HS-5 (cell line): ENCODE data around the gene TIMM17A.

ENCODE experiments used
- DNase-seq: peaks from one replicate; pipeline ENCODE4 v3.0.0-alpha.2; 2012; ENCODE audit warnings: low read depth

Gene TIMM17A

DNA sequence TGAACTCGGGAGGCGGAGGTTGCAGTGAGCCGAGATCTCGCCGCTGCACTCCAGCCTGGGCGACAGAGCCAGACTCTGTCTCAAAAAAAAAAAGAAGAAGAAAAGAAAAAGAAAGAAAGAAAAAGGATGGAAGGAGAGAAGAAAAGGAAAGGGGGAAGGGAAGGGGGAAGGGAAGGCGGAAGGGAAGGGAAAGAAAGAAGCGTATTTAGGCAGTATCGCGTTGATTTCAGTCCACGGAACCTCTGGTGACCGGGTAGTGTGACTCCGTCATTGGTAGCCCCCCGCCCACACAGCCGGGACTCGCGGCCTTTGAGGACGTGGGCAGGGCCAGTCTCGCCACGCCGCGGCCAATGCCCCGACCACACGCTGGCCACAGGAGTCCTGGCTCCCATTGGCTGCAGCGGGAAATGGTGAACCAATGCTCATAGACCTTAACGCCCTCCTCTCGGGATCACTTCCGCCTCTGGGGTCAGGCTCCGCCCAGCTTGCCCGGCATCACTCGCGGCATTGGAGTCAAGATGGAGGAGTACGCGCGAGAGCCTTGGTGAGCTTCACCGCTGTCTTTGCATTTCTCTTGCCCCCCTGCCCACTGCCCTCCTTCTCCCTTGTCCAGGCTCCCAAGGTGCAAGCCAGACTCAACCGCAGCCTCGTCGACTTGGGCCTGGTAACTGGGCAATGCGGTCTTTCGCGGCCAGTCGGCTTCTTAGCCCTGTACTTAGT lies at the start of gene TIMM17A:
TIMM17A (plus strand) TSS at position 495 of the 720 bp plus-strand sequence; CDS start at position 519, 24 bp downstream.
- peak; percentile 92 for DNase-seq

DNA sequence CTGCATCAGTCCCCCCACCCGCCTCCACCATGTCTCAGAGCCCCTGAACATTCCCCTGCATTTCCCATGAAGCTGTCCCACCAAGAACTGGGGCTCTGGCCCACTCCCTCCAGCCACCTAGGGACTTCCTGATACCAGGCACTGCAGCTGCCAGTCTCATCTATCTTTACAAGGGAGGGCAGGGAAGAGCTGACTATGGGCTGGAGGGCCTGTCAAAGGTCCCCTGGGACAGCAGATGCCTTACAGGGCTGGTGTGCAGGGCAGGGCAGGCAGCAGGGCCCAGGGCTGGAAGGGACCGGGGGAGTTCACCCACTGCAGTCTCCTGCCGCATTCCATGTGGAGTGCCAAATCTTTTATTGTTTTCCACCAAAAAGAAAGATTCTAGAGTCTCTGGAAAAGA lies 49.0 kb upstream of the TIMM17A start:
- no peak for DNase-seq

DNA sequence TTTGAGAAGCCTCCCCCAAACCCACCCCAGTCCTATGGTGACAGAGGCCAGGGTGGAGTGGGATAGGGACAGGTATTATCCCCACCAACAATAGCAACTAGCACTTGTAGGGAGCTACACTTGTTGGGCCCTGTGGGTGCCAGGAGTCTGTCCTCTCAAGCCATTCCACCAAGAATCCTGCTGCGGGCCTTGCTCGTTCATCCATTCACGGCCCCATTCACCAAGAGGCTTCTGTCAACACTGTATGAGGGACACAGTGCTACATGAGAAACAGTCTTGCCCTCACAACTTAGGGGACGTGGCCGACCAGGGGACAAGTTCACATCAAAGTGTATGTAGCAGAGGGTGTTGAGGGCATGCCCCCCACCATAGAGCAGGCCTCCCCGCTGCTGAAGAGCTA lies 47.7 kb upstream of the TIMM17A start:
- DNase-seq: no peak

DNA sequence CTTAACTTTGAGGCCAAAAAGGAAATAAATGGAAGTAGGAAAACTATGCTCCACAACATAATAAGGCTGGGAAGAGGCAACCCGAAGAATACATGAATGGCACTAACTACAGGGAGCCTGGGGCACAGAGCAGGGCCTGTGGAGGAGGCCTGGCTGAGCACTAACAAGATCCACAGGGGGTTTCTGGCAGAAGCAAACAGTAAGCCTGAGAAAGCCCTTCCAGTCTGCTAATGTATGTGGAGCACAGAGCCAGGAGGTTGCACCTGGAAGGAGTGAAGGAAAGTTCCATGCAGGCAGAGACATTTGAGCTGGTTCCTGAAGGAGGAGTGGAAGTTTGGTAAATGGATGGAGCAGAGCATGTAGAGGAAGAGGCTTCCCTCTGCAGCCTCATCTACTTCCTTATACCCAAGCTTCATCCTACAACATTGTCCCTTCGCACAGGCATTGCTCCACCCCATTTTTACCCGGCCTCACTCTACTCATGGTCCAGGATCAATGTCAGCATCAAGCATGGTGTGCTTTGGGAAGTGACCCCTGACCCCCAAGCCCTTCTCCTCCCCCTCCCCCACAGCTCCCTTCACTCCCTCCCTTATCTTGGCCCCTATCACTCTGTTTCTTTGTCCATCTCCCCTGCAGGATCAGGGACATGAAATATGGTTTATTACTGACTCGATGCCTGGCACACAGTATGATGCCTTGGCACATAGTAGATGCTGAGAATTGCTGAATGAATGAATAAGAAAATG lies 43.3 kb upstream of the TIMM17A start:
- DNase-seq: no peak

DNA sequence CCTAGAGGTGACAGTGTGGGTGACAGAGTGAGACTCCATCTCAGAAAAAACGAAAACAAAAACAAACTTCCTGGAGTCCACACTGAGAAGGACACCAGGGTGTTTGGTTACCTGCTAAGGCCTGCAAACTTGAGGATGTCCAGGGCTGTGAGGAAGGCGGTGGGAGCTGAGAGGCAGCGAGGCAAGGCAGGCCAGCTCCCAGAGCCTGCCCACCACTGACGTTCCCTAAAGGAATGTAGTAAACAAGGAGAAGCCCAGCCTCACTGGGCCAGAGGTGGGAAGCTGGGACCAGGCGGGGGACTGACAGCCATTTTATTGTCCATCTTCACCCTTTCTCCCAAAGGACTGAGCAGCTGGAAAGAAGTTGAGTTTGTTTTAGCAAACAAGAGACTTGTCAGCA lies 42.5 kb upstream of the TIMM17A start:
- DNase-seq: no peak

DNA sequence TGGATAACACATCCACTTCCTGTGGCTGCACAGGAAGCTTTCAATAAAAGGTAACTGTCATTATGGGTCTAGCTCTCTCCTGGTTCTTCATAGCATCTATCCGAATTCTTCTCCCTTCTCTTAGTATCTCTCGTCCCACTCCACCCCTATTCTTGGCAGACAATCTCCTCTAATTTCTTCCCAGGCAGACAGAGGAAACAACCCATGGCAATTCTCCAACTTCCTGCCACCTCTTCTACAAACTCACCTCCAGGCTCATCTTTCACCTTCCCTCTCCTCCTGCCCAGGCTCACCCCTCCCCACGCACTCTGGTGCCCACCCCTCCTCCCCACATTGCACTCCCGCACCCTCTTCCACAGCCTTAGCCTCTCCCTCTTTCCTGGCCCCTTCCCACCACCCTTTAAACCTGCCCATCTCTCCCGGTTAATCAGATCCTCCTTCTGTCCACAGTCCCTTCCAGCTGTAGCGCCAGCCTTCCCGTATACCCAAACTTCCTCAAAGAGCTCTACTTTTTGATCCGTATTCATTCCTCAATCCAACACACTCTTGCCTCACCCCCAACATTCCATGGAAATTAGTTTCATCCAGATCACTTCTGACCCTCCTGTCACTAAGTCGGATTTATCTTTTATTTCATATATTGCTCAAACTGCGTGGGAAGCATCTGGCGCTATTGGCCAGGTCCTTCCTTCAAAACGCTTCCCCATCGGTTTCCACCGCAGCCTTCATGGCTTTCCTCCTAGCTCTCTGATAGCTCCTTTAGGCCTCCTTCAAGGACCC lies 40.7 kb upstream of the TIMM17A start:
- DNase-seq: no peak

DNA sequence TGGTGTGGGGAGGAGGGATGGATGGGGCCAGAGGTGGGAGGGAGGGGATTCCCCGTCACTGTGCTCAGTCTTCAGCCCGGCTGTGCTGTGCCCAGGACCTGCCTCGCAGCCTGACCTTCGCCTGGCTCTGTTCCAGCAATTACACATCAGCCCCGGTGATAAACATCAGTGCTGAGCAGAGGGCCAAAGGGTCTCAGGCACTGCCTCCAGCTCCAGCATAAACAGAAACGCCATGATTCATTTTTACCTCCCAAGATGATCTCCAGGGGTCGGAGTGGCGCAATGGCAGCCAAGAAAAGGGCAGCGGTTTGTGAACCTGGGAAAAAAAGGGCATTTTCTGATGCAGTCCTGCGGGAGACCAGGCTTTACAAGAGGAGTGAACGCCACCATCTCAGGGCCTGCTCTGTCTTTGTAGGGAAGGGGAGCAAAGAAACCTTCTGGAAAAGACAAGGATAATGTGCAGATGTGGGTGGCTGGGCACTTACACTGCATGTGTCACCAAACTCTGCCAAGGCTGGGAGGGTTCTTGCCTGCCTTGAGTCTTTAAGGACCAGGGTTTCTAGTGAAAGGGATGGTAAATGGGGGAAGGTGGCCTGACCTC lies 38.6 kb upstream of the TIMM17A start:
- DNase-seq: peak; percentile 49

DNA sequence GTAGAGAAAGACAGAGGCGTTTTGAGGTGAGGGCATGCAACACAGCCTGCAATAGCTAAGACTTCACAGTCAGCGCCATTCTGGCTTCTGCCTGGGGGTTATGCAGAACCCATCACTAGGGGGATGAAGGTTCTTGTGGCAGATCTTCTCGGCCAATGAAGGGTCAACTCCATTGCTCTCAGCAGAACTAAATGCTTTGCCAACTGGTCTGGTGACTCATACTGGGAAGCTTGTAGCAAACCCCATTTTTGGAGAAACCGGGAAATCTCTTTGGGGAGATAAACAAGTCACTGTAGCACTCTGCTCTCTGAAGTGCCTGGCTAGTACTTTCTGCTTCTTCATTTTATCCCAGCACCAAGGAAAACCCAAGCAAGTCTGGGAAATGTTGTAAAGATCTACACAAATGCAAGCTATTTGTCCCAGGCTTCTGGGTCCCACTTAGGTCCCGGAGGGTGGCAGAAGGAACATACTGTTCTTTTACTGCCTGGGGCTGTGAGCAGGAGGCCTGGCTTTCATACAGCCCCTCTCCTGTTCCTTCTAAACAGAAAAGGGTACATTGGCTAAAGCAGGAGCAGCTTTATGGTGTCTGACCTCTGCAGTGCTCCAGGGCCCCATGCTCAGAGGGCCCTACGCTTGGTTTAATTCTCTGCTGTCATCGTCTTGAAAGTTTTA lies 37.8 kb upstream of the TIMM17A start:
- no peak for DNase-seq

DNA sequence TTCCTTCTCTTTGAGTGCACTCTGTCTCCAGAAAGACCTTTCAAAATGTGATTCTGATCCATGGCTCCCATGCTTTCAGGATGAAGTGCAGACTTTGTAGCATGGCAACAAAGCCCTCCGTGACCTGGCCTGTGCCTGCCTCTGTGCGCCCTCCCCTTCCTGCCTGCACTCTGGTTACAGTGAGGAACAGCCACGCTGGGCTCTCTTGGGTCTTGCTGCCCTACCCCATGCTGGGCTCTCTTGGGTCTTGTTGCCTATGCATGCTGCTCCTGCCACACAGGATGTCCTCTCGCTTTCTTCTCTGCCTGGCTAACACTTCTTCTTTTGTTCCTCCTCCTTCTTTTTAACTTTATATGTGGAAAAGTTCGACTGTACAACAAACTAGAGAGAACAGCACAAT lies 37.0 kb upstream of the TIMM17A start:
- no peak for DNase-seq

DNA sequence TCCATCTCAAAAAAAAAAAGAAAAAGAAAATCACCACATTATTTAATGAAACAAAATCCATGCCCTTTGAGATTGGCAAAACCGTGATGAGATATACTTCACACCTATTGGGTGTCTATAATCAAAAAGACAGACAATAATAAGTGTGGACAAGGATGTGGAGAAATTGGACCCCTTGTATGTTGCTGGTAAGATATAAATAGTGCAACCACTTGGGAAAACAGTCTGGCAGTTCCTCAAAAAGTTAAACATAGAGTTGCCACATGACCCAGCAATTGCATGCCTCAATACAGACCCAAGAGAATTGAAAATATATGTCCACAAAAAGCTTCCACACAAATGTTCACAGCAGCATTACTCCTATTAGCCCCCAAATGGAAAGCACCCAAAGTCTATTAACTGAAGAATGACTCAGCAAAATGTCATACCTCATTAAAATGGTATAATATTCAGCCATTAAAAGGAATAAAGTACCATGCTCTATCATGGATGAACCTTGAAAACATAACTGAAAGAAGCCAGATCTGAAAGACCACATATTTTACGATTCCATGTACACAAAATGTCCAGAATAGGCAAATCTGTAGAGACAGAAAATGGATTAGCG lies 33.2 kb upstream of the TIMM17A start:
- no peak for DNase-seq

DNA sequence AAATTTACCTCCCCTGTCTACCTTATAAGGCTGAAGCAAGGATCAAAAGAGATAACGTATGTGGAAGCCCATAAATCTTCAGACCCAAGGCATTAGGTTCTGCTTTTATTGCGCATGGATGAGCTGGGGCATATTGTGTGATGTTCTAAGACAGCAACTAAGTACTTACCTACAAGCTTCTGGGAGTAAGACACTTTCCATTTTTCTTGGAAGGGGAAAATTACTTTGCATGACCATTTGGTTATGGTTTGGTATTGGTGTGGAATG lies 30.1 kb upstream of the TIMM17A start:
- DNase-seq: no peak

DNA sequence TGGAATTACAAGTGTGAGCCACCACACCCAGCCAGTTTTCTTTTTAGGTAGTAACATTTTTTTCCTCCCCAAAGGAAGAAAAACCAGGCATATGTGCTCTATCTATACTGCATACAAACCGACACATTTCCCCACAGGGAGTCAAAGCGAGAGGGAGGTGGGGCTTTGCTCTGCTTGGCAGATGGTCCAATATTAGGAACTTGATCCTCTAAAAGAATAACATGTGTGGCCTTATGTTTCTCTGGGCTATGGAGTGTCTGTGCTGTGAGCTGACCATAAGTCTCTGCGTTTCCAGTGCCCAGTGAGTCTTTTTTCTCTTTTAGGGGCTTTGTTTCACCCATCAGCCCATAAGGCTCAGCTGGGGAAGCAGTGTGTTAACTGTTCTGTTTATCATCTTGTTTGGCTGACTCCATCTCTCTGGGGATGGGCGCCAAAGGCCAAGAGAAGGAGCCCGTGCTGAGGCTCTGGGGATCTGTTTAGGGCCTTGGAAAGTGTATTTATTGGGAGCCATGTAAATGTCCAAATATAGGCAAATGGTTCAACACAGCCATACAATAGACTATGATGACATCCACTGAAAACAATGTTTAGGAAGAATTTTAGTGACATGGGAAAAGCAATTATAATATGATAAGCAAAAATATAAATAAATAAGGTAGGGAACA lies 29.2 kb upstream of the TIMM17A start:
- DNase-seq: no peak

DNA sequence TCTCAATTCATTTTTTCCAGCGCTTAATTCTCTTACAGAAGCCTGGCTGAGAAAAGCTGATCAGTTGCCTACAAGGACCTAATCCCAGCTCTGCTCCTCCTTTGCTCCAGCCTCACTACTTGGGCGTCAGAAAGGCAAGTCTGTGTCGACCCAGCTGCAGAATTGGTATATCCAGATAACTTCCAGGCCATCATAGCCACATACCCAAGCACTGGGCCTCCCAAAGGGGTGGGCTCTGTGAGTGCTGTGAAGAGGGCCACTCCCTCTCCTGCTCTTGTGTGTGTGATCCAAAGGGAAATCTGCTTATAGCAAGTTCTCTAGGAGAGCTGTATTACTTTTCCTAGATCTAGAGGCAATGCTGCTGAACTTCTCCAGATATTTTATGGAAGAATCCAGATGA lies 27.0 kb upstream of the TIMM17A start:
- no peak for DNase-seq

DNA sequence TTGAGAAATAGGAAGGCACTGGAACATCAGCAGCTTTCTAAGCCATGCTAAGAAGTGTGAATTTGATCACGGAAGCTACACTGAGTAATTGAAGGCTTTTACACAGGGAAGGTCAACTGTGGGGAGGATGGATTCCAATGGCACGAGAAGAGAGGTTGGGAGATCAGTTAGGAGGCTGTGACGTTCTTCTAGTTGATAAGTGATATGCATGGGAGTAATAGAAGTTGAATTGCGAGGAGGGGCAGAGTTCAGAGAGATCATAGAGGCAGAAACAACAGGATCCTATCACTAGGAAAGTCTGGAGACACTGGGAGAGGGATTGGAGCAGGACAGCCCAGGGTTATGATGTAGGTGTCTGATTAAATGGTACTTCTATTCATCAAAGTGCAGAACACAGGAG lies 25.2 kb upstream of the TIMM17A start:
- DNase-seq: no peak

DNA sequence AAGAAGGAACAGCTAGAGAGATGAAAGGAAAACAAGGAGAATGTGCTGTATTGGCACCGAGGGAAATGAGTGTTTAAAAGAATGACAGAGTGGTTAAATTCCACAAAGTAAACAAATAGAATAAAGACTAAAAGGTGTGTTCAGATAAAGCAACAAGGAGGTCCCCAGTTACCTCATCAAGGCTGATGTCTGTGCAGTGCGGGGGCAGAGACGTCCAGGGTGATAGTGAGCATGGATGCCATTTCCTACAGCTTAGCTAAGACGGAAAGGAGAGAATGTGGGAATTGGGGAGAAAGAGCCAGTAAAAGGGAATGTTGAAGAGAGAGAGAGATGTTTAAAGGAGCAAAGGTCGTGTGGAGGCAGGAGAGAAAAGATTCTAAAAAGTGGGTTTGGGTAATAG lies 24.5 kb upstream of the TIMM17A start:
- DNase-seq: no peak

DNA sequence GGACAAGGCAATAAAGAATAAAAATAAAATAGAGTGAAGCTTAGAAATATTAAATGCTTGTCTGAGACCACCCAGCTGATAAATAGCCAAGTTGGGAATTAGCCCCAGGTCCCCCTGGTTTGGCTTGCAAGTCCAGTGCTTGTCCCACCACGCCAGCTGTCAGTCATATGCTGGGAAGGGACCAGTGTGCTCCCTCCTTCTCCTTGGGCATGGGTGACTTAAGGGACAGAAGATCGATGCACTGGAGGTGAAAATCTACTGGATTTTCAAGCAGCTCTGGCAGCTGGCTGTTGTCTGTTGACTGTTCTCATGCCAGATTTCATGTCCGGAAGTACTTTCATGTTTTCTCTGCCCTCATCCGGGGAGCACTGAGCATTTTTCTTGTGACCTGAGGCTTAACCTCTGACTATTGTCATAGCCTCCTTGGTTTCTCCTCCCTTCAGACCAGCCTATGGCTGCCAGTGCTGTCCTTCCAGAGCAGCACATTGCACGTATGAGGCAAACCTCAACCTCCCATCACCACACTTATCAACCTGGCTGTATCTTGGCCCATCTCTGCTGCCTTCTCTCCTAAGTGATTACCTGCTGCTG lies 21.4 kb upstream of the TIMM17A start:
- DNase-seq: no peak

DNA sequence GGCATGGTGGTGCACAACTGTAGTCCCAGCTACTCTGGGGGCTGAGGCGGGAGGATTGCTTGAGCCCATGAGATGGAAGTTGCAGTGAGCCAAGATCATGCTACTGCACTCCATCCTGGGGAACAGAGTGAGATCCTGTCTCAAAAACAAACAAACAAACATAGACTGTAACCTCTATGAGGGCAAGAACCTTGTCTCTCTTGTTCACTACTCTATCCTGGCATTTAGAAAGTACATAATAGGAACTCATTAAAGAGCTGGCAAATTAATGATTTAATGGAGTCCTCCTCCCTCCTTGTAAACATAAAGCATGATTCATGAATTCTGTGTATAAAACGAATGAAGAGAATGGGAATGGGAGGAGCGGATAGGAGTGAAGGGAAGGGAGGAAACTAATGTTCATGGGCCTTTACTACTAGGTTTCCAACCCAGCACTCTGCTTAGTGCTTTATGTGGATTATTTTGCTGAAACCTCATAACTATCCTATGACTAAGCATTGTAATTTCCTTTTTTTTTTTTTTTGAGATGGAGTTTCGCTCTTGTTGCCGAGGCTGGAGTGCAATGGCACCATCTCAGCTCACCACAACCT lies 17.6 kb upstream of the TIMM17A start:
- no peak for DNase-seq

DNA sequence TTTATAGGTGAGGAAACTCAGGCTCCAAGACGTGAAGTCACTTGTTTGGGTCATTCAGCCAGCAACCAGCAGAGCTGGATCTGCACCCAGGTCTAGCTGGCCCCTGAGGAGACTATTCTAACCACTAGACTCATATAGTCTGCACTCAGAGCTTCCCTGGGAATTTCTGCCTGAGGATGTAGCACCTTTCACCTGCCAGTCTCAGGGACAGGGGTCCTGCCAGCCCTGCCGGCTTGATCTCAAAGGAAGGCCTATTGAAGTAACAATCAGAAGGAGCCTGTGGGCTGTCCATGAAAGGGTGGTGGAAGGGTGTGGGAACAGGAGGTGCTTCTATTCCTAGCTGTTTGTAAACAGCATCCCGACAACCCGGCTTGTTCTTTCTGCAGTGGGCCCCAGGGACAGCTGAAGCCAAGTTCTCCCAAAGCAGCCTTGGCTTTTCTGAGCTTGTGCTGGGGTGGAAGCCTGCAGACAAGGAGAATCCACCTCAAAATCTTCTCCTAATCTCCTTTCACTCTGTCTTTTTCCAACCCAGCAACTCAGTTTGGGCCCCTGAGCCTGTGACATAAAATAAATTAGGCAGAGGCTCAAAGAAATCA lies 16.8 kb upstream of the TIMM17A start:
- no peak for DNase-seq

DNA sequence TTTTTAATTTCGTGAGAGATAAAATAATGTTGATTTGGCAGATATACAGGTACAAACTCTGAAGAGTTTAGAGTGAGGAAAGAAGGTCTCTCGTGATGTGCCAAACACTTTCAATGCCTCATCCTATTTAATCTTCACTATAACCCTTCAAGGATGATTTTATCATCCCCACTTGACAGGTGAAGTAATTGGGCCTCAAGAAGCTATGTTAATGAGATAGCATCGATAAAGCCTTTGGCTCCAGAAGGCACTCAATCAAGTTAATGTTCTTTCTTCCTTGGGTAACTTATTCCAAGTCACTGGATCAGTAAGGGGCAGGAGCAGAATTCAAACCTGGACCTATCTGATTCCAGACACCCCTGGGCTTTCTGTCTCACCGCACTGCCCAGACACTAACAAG lies 16.2 kb upstream of the TIMM17A start:
- no peak for DNase-seq

DNA sequence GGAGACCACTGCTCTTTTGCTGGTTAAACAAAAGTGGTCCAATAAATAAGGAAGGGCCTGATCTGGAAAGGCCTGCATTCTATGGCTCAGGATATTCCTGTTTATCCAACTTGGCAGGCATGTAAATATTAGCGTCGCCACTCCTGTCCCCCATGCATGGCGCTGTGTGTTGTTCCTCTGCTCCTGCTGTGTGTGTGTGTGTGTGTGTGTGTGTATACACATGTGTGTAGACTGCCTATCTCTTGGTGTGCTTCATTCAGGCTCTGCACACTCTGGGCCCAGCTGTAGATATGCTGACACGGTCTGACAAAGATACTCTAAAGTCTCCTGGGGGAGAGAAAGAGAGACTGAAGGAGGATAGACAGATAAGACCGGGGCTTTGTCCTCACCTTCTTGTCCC lies 15.7 kb upstream of the TIMM17A start:
- no peak for DNase-seq
